ENCODE measurements around the gene CMTM8.

Gene CMTM8

DNA sequence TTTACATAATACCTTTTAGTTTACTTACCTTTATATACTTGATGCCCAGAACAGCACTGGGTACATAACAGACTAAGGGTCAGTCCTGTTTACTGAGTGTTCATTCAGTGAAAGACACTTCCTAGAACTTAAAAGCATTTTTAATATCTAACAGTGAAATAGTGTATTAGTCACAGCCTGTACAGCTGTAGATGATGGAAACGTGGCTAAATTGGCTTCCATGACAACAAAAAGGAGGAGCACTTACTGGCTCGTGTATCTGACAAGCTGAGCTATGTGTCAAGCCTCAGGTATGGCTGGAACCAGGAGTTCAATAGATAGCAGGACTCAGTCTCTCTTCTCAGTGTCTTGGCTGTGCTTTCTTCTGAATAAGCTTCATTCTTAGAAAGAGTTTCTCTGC lies 40.2 kb downstream of the CMTM8 start:
- H3K9ac ChIP-seq (ENCODE audit: low read depth, low read length) = no peak overlapping the region
- no peak overlapping the region for H2AFZ ChIP-seq (ENCODE audit: low read depth, low read length)
- no peak for ATAC-seq (ENCODE audit: insufficient read depth, low read depth)
- no peak overlapping the region for H3K27ac ChIP-seq (ENCODE audit: low read length)
- no peak overlapping the region for H3K4me3 ChIP-seq (ENCODE audit: low read depth in 1 of 2, low read length in 2 of 2)
- H3K4me2 ChIP-seq (ENCODE audit: insufficient read depth, low read length) = no peak overlapping the region
- no peak for DNase-seq
- H3K79me2 ChIP-seq (ENCODE audit: insufficient read depth, low read length) = no peaks in the 10 kb centered on the region
- H3K4me1 ChIP-seq (ENCODE audit: insufficient read depth, low read length) = no peaks in the 10 kb centered on the region
- H3K36me3 ChIP-seq (ENCODE audit: insufficient read depth, low read length) = no peaks in the 10 kb centered on the region
- H4K20me1 ChIP-seq (ENCODE audit: insufficient read depth, low read length) = no peaks in the 10 kb centered on the region
- no peaks in the 10 kb centered on the region for H3K9me3 ChIP-seq (ENCODE audit: insufficient read depth, low read length, severe bottlenecking)
- TF ChIP-seq CTCF (IDR thresholded peaks at IDR 0.05; ENCODE audit: borderline replicate concordance, extremely low read depth, low read length, poor library complexity, severe bottlenecking) (no peak), EZH2 (IDR thresholded peaks at IDR 0.05; ENCODE audit: borderline replicate concordance, low read depth, low read length, severe bottlenecking) (no peak)
- H3K27me3 ChIP-seq (ENCODE audit: insufficient read depth, low read length, poor library complexity) = no peaks in the 10 kb centered on the region

GRCh38 chr3:32280262-32280910 lies 41.9 kb downstream of the CMTM8 start:
- H3K36me3 ChIP-seq (ENCODE audit: insufficient read depth, low read length) = no peaks in the 10 kb centered on the region
- H3K4me2 ChIP-seq (ENCODE audit: insufficient read depth, low read length) = no peak overlapping the region
- TF ChIP-seq CTCF (IDR thresholded peaks at IDR 0.05; ENCODE audit: borderline replicate concordance, extremely low read depth, low read length, poor library complexity, severe bottlenecking) = no peak
- TF ChIP-seq EZH2 (IDR thresholded peaks at IDR 0.05; ENCODE audit: borderline replicate concordance, low read depth, low read length, severe bottlenecking) = no peak
- H3K9ac ChIP-seq (ENCODE audit: low read depth, low read length) = no peak overlapping the region
- H4K20me1 ChIP-seq (ENCODE audit: insufficient read depth, low read length) = no peaks in the 10 kb centered on the region
- H3K9me3 ChIP-seq (ENCODE audit: insufficient read depth, low read length, severe bottlenecking) = no peaks in the 10 kb centered on the region
- H3K27ac ChIP-seq (ENCODE audit: low read length) = no peak overlapping the region
- ATAC-seq (ENCODE audit: insufficient read depth, low read depth) = no peak
- no peaks in the 10 kb centered on the region for H3K27me3 ChIP-seq (ENCODE audit: insufficient read depth, low read length, poor library complexity)
- no peak for DNase-seq
- no peak overlapping the region for H3K4me3 ChIP-seq (ENCODE audit: low read depth in 1 of 2, low read length in 2 of 2)
- H3K4me1 ChIP-seq (ENCODE audit: insufficient read depth, low read length) = no peaks in the 10 kb centered on the region
- H2AFZ ChIP-seq (ENCODE audit: low read depth, low read length) = no peak overlapping the region
- H3K79me2 ChIP-seq (ENCODE audit: insufficient read depth, low read length) = no peaks in the 10 kb centered on the region

DNA sequence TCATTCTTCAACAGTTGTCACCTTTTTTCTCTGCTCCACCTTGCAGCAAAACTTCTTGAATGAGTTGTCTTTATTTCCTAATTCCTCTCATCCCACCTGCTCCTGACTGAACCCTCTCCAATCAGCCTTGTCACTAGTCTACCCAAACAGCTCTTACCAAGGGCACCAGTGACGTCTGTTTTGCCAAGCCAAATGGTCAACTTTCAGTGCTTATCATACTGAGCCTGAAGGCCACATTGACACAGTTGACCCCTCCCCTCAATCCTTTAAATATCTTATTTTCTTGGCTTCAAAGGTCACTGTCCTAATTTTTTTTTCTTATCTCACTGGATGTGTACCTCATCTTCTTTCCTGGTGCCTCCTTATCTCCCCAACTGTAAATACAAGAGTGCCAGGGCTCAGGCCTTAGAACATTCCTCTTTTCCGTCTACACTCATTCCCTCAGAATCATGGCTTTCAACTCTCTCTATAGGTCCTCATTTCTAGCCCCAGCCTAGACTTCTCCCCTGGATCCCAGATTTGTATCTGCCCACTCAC lies 43.2 kb downstream of the CMTM8 start:
- no peaks in the 10 kb centered on the region for H3K27me3 ChIP-seq (ENCODE audit: insufficient read depth, low read length, poor library complexity)
- no peaks in the 10 kb centered on the region for H3K4me1 ChIP-seq (ENCODE audit: insufficient read depth, low read length)

More for the DNA sequence above, 43.2 kb downstream of the CMTM8 start:
- no peak overlapping the region for H3K27ac ChIP-seq (ENCODE audit: low read length)
- no peaks in the 10 kb centered on the region for H4K20me1 ChIP-seq (ENCODE audit: insufficient read depth, low read length)
- H2AFZ ChIP-seq (ENCODE audit: low read depth, low read length) = no peak overlapping the region
- H3K4me2 ChIP-seq (ENCODE audit: insufficient read depth, low read length) = no peak overlapping the region
- DNase-seq (no peak), ATAC-seq (ENCODE audit: insufficient read depth, low read depth) (no peak)
- H3K79me2 ChIP-seq (ENCODE audit: insufficient read depth, low read length) = no peaks in the 10 kb centered on the region
- H3K9me3 ChIP-seq (ENCODE audit: insufficient read depth, low read length, severe bottlenecking) = no peaks in the 10 kb centered on the region
- no peak overlapping the region for H3K9ac ChIP-seq (ENCODE audit: low read depth, low read length)
- no peak overlapping the region for H3K4me3 ChIP-seq (ENCODE audit: low read depth in 1 of 2, low read length in 2 of 2)
- TF ChIP-seq EZH2 (IDR thresholded peaks at IDR 0.05; ENCODE audit: borderline replicate concordance, low read depth, low read length, severe bottlenecking) = no peak
- TF ChIP-seq CTCF (IDR thresholded peaks at IDR 0.05; ENCODE audit: borderline replicate concordance, extremely low read depth, low read length, poor library complexity, severe bottlenecking) = no peak
- H3K36me3 ChIP-seq (ENCODE audit: insufficient read depth, low read length) = no peaks in the 10 kb centered on the region
